RWPE2 (cell line): ENCODE data around the gene FOXN3.

Experiments
- ATAC-seq: fragments of 200-7000 bp; cut with Tn5 transposase; 3 replicates; pipeline ENCODE4 v1.9.1; 2021; ENCODE audit warnings: low read depth
- DNase-seq: peaks from one replicate; pipeline ENCODE4 v3.0.0-alpha.2; 2020; ENCODE audit warnings: low spot score
- H3K27ac ChIP-seq: fragments of 450-650 bp; 2 replicates; pipeline ENCODE4 v1.5.1; 2017; ENCODE audit warnings: mild to moderate bottlenecking; ENCODE audit not compliant: poor library complexity, severe bottlenecking
- H3K27me3 ChIP-seq: fragments of 250-450 bp; sonication (Bioruptor Pico); 2 replicates; pipeline ENCODE4 v1.5.1; 2021; ENCODE audit warnings: mild to moderate bottlenecking, moderate library complexity; ENCODE audit not compliant: insufficient read depth, poor library complexity, severe bottlenecking
- H3K36me3 ChIP-seq: fragments of 250-450 bp; sonication (Bioruptor Pico); 2 replicates; pipeline ENCODE4 v1.5.1; 2020; ENCODE audit warnings: low read depth, mild to moderate bottlenecking, moderate library complexity
- H3K4me1 ChIP-seq: fragments of 250-450 bp; sonication (Bioruptor Pico); 2 replicates; pipeline ENCODE4 v1.5.1; 2021; ENCODE audit warnings: mild to moderate bottlenecking, moderate library complexity; ENCODE audit not compliant: insufficient read depth, poor library complexity, severe bottlenecking
- H3K4me3 ChIP-seq: fragments of 250-450 bp; sonication (Bioruptor Pico); 2 replicates; pipeline ENCODE4 v1.5.1; 2021; ENCODE audit warnings: mild to moderate bottlenecking, moderate library complexity; ENCODE audit not compliant: severe bottlenecking
- H3K9me3 ChIP-seq: fragments of 250-450 bp; sonication (Bioruptor Pico); 2 replicates; pipeline ENCODE4 v1.5.1; 2021; ENCODE audit warnings: mild to moderate bottlenecking, moderate library complexity; ENCODE audit not compliant: severe bottlenecking
- TF ChIP-seq, protein P1 (sequence below): fragments of 450-650 bp; IDR thresholded peaks from one replicate; pipeline ENCODE4 v1.5.1; 2017; ENCODE audit warnings: mild to moderate bottlenecking, moderate library complexity; ENCODE audit not compliant: poor library complexity, severe bottlenecking

FOXN3 gene

DNA sequence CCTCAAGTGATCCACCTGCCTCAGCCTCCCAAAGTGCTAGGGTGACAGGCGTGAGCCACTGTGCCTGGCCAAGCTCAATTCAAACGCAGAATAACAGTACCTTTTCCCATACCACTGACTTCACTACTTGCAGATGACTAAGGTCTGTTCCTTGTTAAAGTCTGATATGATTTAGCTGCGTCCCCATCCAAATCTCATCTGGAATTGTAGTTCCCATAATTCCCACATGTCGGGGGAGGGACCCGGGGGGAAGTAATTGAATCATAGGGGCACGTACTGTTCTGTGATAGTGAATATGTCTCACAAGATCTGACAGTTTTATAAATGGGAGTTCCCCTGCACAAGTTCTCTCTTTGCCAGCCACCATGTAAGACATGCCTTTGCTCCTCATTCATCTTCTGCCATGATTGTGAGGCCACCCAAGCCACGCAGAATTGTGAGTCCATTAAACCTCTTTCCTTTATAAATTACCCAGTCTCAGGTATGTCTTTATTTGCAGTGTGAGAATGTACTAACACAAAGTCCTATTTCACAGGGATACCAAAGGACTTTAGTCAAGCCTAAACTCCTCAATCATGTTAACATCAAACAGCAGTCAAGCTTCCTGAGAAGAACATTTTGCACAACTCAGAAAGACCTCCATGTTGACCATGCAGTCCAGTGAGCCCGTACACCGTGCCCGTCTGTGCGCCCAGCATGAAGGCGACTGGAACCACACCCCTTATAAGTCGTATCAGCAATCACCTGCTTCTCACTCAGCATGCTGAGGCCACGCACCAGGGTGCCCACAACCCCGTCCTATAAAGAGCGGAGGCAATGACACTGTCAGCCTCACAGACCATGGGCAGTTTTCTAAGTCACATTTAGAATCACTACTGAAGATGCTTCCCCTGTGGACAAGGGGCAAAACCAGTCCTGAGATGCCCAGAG is 36.9 kb downstream of the FOXN3 start:
- Histone ChIP-seq H3K27ac (no peak overlapping the region), H3K36me3 (no peaks in the 10 kb centered on the region), H3K27me3 (no peaks in the 10 kb centered on the region), H3K4me1 (no peaks in the 10 kb centered on the region), H3K9me3 (peaks cover 8% of the 10 kb centered on the region), H3K4me3 (no peak overlapping the region)
- TF ChIP-seq, protein P1, sequence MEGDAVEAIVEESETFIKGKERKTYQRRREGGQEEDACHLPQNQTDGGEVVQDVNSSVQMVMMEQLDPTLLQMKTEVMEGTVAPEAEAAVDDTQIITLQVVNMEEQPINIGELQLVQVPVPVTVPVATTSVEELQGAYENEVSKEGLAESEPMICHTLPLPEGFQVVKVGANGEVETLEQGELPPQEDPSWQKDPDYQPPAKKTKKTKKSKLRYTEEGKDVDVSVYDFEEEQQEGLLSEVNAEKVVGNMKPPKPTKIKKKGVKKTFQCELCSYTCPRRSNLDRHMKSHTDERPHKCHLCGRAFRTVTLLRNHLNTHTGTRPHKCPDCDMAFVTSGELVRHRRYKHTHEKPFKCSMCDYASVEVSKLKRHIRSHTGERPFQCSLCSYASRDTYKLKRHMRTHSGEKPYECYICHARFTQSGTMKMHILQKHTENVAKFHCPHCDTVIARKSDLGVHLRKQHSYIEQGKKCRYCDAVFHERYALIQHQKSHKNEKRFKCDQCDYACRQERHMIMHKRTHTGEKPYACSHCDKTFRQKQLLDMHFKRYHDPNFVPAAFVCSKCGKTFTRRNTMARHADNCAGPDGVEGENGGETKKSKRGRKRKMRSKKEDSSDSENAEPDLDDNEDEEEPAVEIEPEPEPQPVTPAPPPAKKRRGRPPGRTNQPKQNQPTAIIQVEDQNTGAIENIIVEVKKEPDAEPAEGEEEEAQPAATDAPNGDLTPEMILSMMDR, result no peak
- DNase-seq (no peak), ATAC-seq (no peak)

DNA sequence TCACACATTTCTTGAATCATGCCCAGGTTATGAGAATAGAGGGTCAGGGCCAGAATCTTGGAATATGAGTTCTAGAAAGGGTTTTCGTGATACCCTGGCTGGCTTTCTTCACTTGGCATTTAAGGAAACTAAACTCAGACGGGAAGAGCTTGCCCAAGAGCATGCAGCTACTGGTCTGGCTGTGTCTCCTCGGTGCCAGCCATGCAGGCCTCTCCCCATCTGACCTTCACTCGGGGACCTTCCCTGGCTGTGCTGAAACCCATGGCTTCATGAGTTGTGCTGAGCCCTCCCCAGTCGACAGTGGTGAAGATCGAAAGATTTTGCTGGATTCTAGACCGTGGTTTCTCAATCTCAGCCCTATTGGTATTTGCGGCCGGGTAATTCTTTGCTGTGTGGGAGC is 38.0 kb downstream of the FOXN3 start:
- H3K4me1 ChIP-seq, result no peaks in the 10 kb centered on the region

DNA sequence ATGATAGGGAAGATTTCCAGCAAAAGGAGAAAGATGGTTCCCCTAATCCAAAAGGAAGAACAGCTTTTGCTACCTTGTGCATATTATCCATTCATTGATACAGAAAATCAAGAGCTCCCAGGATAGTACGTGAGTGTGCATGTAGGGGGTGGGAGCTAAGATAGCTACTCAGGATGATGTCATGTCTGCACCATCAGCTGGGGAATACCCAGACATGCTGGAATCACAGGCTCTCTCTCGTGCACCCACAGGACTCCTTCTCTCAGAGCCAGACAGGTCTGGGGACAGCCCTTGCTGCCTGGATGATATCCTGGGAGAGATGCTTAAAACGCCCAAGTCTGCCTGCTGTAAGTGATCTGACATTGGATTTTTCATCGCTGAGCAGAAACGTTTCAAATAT is 38.9 kb downstream of the FOXN3 start:
- TF ChIP-seq, protein P1, result no peak
- no peaks in the 10 kb centered on the region for H3K36me3 ChIP-seq
- H3K9me3 ChIP-seq, result peaks cover 8% of the 10 kb centered on the region
- H3K4me1 ChIP-seq, result peaks cover 7% of the 10 kb centered on the region
- DNase-seq (no peak), ATAC-seq (peak; percentile 78)
- H3K27ac ChIP-seq, result no peak overlapping the region
- no peaks in the 10 kb centered on the region for H3K27me3 ChIP-seq
- H3K4me3 ChIP-seq, result no peak overlapping the region

More for the DNA sequence above, 38.0 kb downstream of the FOXN3 start:
- no peak for DNase-seq
- TF ChIP-seq, protein P1, result no peak
- Histone ChIP-seq H3K27me3 (no peaks in the 10 kb centered on the region), H3K9me3 (peaks cover 8% of the 10 kb centered on the region), H3K27ac (no peak overlapping the region), H3K4me3 (no peak overlapping the region), H3K36me3 (no peaks in the 10 kb centered on the region)
- no peak for ATAC-seq

DNA sequence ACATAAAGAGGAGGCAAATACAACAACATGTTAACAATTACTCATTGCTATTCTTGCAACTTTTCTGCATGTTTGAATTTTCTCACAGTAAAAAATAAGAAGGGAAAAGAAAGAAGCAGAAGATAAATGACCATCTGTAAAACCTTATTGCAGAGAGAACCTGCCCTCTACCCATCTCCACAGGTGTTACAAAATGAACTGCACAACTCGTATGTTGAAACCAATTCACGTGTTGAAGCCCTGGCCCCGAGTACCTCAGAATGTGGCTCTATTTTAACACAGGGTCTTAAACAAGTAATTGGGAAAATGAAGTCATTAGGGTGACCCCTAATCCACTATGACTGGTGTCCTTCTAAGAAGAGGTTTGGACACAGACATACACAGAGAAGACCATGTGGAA is 39.5 kb downstream of the FOXN3 start:
- no peak overlapping the region for H3K4me3 ChIP-seq
- TF ChIP-seq, protein P1, result no peak
- H3K4me1 ChIP-seq, result peaks cover 12% of the 10 kb centered on the region
- no peaks in the 10 kb centered on the region for H3K27me3 ChIP-seq
- ATAC-seq, result no peak
- no peak overlapping the region for H3K27ac ChIP-seq
- H3K9me3 ChIP-seq, result peaks cover 8% of the 10 kb centered on the region
- no peak for DNase-seq
- no peaks in the 10 kb centered on the region for H3K36me3 ChIP-seq

DNA sequence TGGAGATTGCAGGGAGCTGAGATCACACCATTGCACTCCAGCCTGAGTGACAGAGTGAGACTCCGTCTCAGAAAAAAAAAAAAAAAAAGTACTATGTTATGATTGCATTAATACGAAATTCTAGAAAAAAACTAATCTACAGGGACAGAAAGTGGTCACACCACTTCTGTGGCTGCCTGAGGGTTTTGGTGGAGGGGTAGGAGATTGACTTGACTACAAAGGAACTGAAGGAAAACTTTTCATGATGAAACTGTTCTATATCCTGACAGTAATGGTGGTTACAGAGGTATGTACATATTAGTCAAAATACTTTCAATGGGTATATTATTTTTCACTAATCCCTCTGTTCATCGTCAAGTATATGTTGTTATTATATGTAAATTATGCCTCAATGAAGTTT is 42.1 kb downstream of the FOXN3 start:
- no peak for DNase-seq
- Histone ChIP-seq H3K36me3 (no peaks in the 10 kb centered on the region), H3K27me3 (no peaks in the 10 kb centered on the region), H3K4me3 (no peak overlapping the region), H3K27ac (no peak overlapping the region), H3K4me1 (peaks cover 20% of the 10 kb centered on the region), H3K9me3 (peaks cover 1% of the 10 kb centered on the region)
- TF ChIP-seq, protein P1, result no peak
- no peak for ATAC-seq
